K562 (cell line): ENCODE measurements around the gene MLLT3. TPM values are rescaled to one million over a fixed set of nuclear protein-coding genes. Genes with fewer than 3 reads are reported as not detected.

Experiments used
- ATAC-seq: fragments of 200-7000 bp; cut with Tn5 transposase; 3 replicates; pipeline ENCODE4 v1.9.1; 2020; ENCODE audit warnings: moderate library complexity
- BruUV-seq: library from RNA; stranded (reverse); fragments of 400-500 nt; replicated peaks from 2 replicates; lab custom pipeline; 2021; lab: Mats Ljungman, UMichigan
- CTCF ChIA-PET: fragments of 300-600 bp; formaldehyde crosslinking; extraction: SDS; loops from one replicate; lab custom pipeline; 2021; ENCODE audit warnings: low intra/inter-chr PET ratio; lab: Yijun Ruan, JAX
- POLR2A ChIA-PET: fragments of 300-600, 350-650 bp; sonication (Branson Sonifier 250); formaldehyde crosslinking; extraction: SDS; loops from one replicate; lab custom pipeline; 2021; ENCODE audit warnings: antibody characterized with exemption, inconsistent platforms; lab: Yijun Ruan, JAX
- DNase-seq, 4 experiments: peaks; one replicate each; pipeline versions ENCODE4 v3.0.0 to v3.0.0-alpha.2; 2011 to 2018; ENCODE audit warnings: low spot score in 3 of 4, mixed read lengths in 3 of 4; ENCODE audit errors: extremely low read depth in 1 of 4
- FAIRE-seq: peaks from 2 replicates; lab custom pipeline; 2011; peaks lifted over from hg19 to GRCh38; lab: Jason Lieb, UNC
- H2AFZ ChIP-seq: 2 replicates; pipeline ENCODE4 v1.6.0; 2011; ENCODE audit warnings: low read depth, low read length, control low read depth, inconsistent platforms
- H3K27ac ChIP-seq: fragments of 200-600 bp; 3 replicates; pipeline ENCODE4 v1.8.0; 2011; ENCODE audit warnings: low read depth, mild to moderate bottlenecking, control low read depth, inconsistent platforms, low read length, moderate library complexity, mixed read lengths; ENCODE audit errors: extremely low read depth
- H3K27me3 ChIP-seq, 2 experiments: fragments of 300-600 bp in 1 of 2; 2 replicates in 1 of 2; 3 replicates in 1 of 2; pipeline versions ENCODE4 v1.6.0 to v1.8.0; 2011; ENCODE audit warnings: inconsistent platforms in 2 of 2, low read length in 2 of 2, mild to moderate bottlenecking in 1 of 2, mixed read lengths in 1 of 2, moderate library complexity in 1 of 2; ENCODE audit not compliant: control insufficient read depth in 2 of 2, insufficient read depth in 2 of 2
- H3K36me3 ChIP-seq: fragments of 300-600 bp; 3 replicates; pipeline ENCODE4 v1.8.0; 2011; ENCODE audit warnings: mild to moderate bottlenecking, low read length, inconsistent platforms; ENCODE audit not compliant: control insufficient read depth, insufficient read depth
- H3K4me1 ChIP-seq, 2 experiments: fragments of 200-600 bp in 1 of 2; replicated peaks in 1 of 2; 2 replicates in 1 of 2; 3 replicates in 1 of 2; pipeline versions ENCODE4 v1.5.1 to v1.8.0; 2011; ENCODE audit warnings: inconsistent platforms in 2 of 2, low read length in 2 of 2, mild to moderate bottlenecking in 1 of 2, mixed read lengths in 1 of 2, moderate library complexity in 1 of 2; ENCODE audit not compliant: control insufficient read depth in 2 of 2, insufficient read depth in 2 of 2
- H3K4me2 ChIP-seq: 2 replicates; pipeline ENCODE4 v1.6.1; 2011; ENCODE audit warnings: low read length, control low read depth, inconsistent platforms, mixed read lengths; ENCODE audit not compliant: insufficient read depth
- H3K4me3 ChIP-seq: fragments of 200-600 bp; sonication (generic), shearing (Covaris generic); 2 replicates; pipeline ENCODE4 v1.5.1; 2016; ENCODE audit warnings: control low read depth, inconsistent platforms
- H3K79me2 ChIP-seq: fragments of 200-600 bp; 3 replicates; pipeline ENCODE4 v1.8.0; 2011; ENCODE audit warnings: low read length, inconsistent platforms; ENCODE audit not compliant: control insufficient read depth, insufficient read depth
- H3K9ac ChIP-seq, 2 experiments: 2 replicates each; pipeline versions ENCODE4 v1.6.0 to v1.6.1; 2011; ENCODE audit warnings: low read depth in 2 of 2, low read length in 2 of 2, control low read depth in 1 of 2, inconsistent platforms in 1 of 2, mild to moderate bottlenecking in 1 of 2, mixed read lengths in 1 of 2; ENCODE audit not compliant: insufficient read depth in 1 of 2
- H3K9me1 ChIP-seq: one replicate; pipeline ENCODE4 v1.6.0; 2011; ENCODE audit warnings: inconsistent platforms, mild to moderate bottlenecking, low read length, moderate library complexity; ENCODE audit not compliant: control insufficient read depth, insufficient read depth
- H3K9me3 ChIP-seq: replicated peaks from 2 replicates; pipeline ENCODE4 v1.5.1; 2011; ENCODE audit warnings: low read depth, low read length, inconsistent platforms; ENCODE audit not compliant: control insufficient read depth, insufficient read depth
- H4K20me1 ChIP-seq: replicated peaks from 2 replicates; pipeline ENCODE4 v1.6.1; 2011; ENCODE audit warnings: low read length, inconsistent platforms, mixed read lengths; ENCODE audit not compliant: control insufficient read depth, insufficient read depth
- CBX2 ChIP-seq: fragments of 200-600 bp; sonication (generic); IDR thresholded peaks from one replicate; pipeline ENCODE4 v1.6.1; 2012; ENCODE audit warnings: mild to moderate bottlenecking, low read length, inconsistent platforms; ENCODE audit not compliant: insufficient read depth, poor library complexity, severe bottlenecking
- GTF2B ChIP-seq: IDR thresholded peaks from 2 replicates; pipeline ENCODE4 v1.6.1; 2011; ENCODE audit not compliant: insufficient read length; ENCODE audit errors: extremely low read depth
- SPI1 ChIP-seq: IDR thresholded peaks from 2 replicates; pipeline ENCODE4 v1.6.1; 2011; ENCODE audit warnings: low read depth, low read length, control low read depth, borderline replicate concordance
- THRB ChIP-seq: fragments of 450-650 bp; formaldehyde crosslinking; conservative IDR thresholded peaks from 2 replicates; pipeline ENCODE4 v1.4.0; 2022; ENCODE audit warnings: mild to moderate bottlenecking, missing genetic modification characterization
- XRCC3 ChIP-seq: fragments of 450-650 bp; IDR thresholded peaks from 2 replicates; pipeline ENCODE4 v1.6.1; 2017; ENCODE audit warnings: mild to moderate bottlenecking, moderate library complexity
- ZC3H4 ChIP-seq: sonication (generic); formaldehyde crosslinking; IDR thresholded peaks from 2 replicates; pipeline ENCODE4 v1.9.0; 2021; ENCODE audit warnings: missing genetic modification reagents, borderline replicate concordance
- ZNF408 ChIP-seq: fragments of 250-450 bp; sonication (Bioruptor Pico); IDR thresholded peaks from 2 replicates; pipeline ENCODE4 v1.4.0; 2020; ENCODE audit warnings: low read depth, mild to moderate bottlenecking, moderate library complexity
- WGBS: fragments of 100-300 bp; shearing (Covaris generic); methylation state at CpG from one replicate; pipeline ENCODE4 v1.1.6; 2016; ENCODE audit warnings: low coverage, mixed read lengths; ENCODE audit not compliant: insufficient coverage; ENCODE audit errors: missing lambda C conversion rate; 5-methylcytosine and 5-hydroxymethylcytosine counted together
- in situ Hi-C: fragments of 300-500 bp; cut with MboI; formaldehyde crosslinking; loops from 4 replicates; pipeline ENCODE4 v1.15.0; 2018; ENCODE audit warnings: inconsistent platforms, mixed read lengths
- intact Hi-C: fragments of 100-400 bp; cut with micrococcal nuclease; formaldehyde crosslinking; loops from 2 replicates; pipeline ENCODE4 v1.14.2; 2022
- polyA plus RNA-seq, 8 experiments: library from polyadenylated mRNA; depleted of rRNA in 4 of 8; stranded (reverse) in 5 of 8; unstranded in 3 of 8; fragments of >200 nt; fragmentation: Nextera tagmentation in 2 of 8; fragmentation: Illumina TruSeq in 1 of 8; extraction: Ambion mirVana in 2 of 8; extraction: Trizol in 1 of 8; gene quantifications; 2 replicates each; pipeline versions ENCODE4 v1.2.1 to v1.2.3, GENCODE V29; 2011 to 2014; ENCODE audit warnings: inconsistent platforms in 1 of 8, missing spikeins in 1 of 8
- total RNA-seq, 7 experiments: library from RNA; depleted of rRNA in 6 of 7; stranded (reverse); fragments of >200 nt in 6 of 7; fragmentation: Illumina TruSeq in 2 of 7; extraction: Trizol in 2 of 7; gene quantifications; 2 replicates each; pipeline versions ENCODE4 v1.2.1 to v1.2.3, GENCODE V29; 2011 to 2021; ENCODE audit warnings: low replicate concordance in 1 of 7

MLLT3 gene
- total and polyA plus RNA-seq, 9 of the 15 experiments (the other 6 are each of a cell fraction or from before 2014, with no cell fraction given): 0.07 to 0.42 (median 0.22) TPM; not detected in 4

GRCh38 chr9:20326516-20326915 lies 295.8 kb downstream of the MLLT3 start:
- Histone ChIP-seq H3K9ac (no peak overlapping the region), H4K20me1 (no peaks in the 10 kb centered on the region), H2AFZ (no peak overlapping the region), H3K9me1 (no peaks in the 10 kb centered on the region), H3K36me3 (no peaks in the 10 kb centered on the region), H3K79me2 (no peaks in the 10 kb centered on the region), H3K27ac (no peak overlapping the region), H3K27me3 (no peaks in the 10 kb centered on the region), H3K4me3 (no peak overlapping the region), H3K4me1 (no peaks in the 10 kb centered on the region), H3K9me3 (no peaks in the 10 kb centered on the region), H3K4me2 (no peak overlapping the region)
- ATAC-seq (no peak), DNase-seq (no peak), FAIRE-seq (no peak)
- 0% methylated on average over 1 of the region's 2 CpGs for WGBS
- in situ Hi-C loops: no loop called here
- CTCF ChIA-PET: no interaction called here
- no TSS peak for BruUV-seq
- intact Hi-C loops: no loop called here
- POLR2A ChIA-PET: no interaction called here
- TF ChIP-seq GTF2B (no peak), THRB (CRISPR knock-in tag) (no peak), SPI1 (no peak), ZNF408 (CRISPR knock-in tag) (no peak), XRCC3 (no peak), ZC3H4 (CRISPR knock-in tag) (no peak), CBX2 (no peak)
